A673 (cell line): ENCODE results near the gene GPATCH3.

Experiments
- CTCF ChIP-seq: fragments of 300-800, 200-600 bp; sonication (generic); conservative IDR thresholded peaks from 2 replicates; pipeline ENCODE4 v1.5.1; 2017; ENCODE audit warnings: low read depth, mild to moderate bottlenecking, antibody characterized with exemption, low read length, moderate library complexity, mixed read lengths
- EZH2 ChIP-seq: fragments of 200-600 bp; sonication (generic); IDR thresholded peaks from 2 replicates; pipeline ENCODE4 v1.6.1; 2017; ENCODE audit warnings: borderline replicate concordance, low read depth, mild to moderate bottlenecking, mixed read lengths, antibody characterized with exemption, low read length; ENCODE audit not compliant: poor library complexity, severe bottlenecking

GRCh38 chr1:26889551-26890466 lies 10.5 kb downstream of the GPATCH3 start, which contains the start of gene GPN2:
- TF ChIP-seq CTCF: no peak
- no peak for TF ChIP-seq EZH2
